HG03558 (cell line): ENCODE measurements around the gene PDE8B.

Experiments
- ATAC-seq: cut with Tn5 transposase; IDR thresholded peaks from one replicate; pipeline ENCODE4 v1.9.1; 2021; ENCODE audit warnings: moderate number of reproducible peaks; ENCODE audit not compliant: unreplicated experiment; ENCODE audit errors: extremely low read depth

PDE8B gene

DNA sequence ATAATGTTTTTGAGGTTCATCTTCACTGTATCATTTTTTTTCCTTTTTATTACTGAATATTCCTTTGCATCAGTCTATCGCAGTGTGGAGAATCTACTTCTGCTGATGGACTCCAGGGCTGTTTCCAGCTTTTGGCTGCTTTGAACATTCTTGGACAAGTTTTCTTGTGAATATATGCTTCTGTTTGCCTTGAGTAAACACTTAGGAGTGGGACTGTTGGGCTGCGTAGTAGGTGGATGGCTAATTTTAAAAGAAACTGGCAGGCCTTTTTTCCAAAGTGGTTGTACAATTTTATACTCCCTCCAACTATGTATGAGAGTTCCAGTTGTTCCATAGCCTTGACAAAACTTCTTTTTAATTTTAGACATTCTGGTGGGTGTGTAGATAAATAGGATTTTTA is 179.3 kb downstream of the PDE8B start:
- ATAC-seq = no peak

DNA sequence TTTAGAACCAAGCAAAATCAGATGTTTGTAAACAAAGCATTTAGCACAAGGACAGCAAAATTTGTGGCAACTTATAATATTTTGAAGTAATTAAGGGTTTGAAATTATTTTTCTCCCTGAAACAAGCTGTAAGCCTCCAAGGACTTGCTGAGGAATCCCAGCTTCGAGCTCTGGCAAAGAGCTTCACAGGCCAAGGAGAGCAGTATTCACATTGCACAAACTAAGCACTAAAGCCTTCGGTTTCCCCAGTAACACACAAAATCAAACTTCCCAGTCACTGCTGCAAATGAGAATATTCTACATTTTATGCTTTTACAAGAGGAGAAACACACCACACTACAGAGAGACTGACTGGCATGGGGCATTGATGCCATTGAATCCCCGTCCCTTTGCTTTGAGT is 179.7 kb downstream of the PDE8B start:
- no peak for ATAC-seq

DNA sequence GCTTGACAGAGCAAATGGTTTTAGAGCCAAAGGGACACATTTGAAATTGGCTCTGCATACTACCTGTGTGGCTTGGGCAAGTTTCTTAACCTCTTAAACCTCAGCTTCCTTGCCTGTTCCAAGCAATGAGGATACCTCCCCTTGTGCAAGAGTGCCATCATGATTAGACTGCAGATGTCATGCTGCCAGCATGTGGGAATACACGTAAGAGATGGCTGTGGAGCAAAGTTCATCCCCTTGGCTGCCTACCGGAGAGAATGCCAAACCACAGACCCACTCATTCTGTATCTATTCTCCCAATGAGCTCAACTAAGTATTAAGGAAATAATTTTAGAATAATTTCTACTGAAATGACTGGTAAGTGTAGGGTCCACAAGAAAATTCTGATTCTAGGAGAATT is 180.3 kb downstream of the PDE8B start:
- no peak for ATAC-seq

DNA sequence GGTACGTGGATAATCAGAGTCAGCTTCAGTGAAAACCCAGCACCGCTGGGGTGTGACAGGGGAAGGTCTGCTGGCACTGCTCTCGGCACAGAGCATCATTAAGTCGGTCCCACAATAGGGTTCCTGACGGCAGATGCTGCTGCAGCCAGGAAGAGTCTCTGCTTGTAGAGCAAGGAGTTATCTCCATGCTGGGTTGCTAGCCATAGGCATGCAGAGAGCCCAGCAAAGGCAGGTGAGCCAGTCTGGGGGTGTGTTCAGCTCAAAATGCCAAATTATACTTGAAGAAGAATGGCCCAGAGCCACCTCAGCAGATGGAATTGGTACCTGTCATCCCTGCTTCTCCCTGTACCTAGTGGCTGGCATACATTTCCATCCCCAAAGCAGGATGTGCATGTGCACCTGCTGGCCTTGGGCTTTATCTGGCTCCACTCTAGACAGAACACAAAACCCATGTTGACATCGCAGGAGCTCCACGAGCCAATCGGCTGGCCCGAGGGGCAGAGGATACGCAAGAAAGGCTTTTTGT is 180.8 kb downstream of the PDE8B start:
- no peak for ATAC-seq

DNA sequence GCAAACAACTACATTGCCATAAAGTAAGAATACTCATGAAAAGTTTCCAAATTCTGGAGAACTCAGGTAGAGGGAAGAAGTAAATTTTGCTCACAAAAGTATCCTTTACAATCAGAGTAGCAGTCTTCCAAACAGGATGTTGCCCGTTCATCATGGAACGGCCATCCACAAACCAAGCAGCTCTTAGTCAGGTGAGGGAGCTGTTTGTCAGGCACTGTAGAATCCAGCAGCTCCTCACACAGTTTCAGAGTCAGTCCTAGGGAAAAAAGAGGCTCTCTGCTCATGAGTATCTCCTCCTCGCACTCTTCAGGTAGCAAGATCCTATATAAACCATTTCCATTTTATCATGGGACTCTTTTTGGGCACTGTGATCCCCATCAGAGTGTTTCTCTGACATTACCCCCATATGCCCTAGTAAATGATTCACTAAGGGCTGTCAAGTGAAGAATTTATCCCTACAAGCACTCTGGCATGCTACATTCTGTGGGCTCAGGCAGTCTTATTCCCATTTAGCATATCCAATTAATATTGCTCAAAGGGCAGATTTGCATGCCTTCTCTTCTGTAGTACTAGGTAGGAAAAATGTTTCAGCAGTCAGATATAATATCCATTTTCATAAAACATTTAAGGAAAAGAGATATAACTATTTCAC is 183.7 kb downstream of the PDE8B start:
- ATAC-seq = no peak

DNA sequence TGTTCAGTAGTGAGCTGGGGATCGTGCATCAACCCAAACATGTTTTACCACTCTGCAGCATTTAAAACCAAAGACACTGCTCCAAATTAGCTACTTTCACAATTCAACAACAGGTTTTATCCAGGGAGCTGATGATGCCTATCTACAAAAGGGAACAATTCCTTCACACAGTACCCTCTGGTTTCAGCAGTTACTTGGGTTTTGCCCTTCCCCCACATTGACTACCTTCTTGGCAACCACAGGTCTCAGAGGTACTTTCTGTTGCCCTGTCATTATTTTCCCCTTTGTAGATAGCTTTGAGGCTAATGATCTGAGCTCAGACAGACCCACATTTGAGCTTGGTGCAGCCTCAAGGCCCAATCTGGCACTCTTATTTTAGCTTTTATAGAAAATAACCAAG is 185.5 kb downstream of the PDE8B start:
- no peak for ATAC-seq

DNA sequence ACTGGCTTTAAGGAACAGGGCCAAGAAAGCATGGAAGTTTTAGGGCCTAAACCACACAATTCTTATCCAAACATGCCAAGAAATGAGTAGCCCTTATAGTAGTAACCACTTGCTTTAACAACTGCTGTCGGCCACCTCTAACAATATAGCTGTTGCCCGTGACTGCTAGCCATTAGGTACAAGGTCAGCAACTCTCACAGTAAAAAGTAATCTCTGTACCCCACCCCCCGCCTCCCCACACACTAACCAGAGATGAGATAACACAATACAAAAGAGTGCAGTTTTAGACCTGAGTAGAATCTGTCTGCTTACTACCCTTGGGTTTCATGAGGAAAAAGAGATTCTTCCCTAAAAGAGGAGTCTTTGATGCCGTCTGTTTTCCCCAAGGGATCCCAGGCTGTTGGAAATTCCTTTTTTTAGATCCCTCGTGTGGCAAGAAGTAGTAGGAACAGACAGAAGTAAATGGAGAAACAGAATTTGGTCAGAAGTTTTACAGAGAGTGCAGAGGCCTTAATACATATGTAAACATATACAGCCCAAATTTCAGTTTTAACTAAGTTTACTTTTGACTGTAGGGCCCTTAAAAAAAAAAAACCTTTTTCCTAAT is 187.3 kb downstream of the PDE8B start:
- ATAC-seq = no peak

DNA sequence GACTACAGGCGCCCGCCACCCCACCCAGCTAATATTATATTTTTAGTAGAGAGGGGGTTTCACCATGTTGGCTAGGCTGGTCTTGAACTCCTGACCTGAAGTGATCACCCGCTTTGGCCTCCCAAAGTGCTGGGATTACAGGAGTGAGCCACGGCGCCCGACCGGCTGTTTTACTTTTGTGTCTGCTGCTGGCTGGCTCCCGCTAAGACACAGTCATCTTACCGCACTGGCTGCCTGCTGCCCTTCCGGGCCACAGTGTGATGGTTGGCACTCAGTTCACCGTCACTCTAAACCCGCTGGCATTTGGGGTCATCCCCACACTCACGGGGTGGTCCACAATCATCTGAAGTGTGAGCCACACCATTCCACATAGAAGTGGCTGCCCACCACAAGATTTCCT is 188.0 kb downstream of the PDE8B start:
- ATAC-seq = no peak

DNA sequence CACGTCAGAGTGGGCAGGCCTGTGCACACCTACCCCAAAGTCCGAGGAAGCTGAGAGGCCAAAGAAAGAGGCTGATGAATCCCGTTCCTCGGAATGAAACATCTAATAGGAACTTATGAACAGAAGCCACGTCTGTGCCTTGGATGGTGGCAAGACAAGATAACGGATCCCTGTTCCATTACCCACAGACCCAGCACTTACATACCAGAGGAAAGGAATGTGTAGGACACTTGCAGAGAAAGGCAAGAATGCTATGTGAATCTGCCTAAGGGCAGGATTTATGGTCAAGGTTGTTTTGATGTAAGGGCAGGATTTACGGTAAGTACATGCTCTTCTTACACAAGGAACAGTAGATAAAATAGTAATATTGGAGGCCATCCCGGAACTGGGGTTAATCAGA is 188.4 kb downstream of the PDE8B start:
- no peak for ATAC-seq

DNA sequence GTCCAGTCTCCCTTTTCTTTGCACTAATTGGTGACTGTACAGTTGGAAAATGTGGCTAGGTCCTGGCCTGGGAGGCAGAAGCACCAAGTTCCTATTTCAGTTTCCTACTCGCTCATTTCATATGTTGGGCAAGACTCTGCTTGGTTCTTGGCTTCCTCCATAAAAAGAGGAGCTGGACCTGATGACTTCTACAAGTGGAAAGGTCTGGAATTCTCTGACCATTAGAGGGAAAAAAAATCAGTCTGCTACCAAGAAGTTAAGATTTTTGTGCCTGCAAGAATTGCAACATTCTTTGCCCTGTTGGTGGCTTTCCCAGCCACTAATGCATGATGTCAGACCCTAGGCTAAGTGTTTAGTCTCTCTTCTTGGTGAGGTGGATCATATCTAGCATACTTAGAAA is 190.2 kb downstream of the PDE8B start:
- ATAC-seq = no peak

DNA sequence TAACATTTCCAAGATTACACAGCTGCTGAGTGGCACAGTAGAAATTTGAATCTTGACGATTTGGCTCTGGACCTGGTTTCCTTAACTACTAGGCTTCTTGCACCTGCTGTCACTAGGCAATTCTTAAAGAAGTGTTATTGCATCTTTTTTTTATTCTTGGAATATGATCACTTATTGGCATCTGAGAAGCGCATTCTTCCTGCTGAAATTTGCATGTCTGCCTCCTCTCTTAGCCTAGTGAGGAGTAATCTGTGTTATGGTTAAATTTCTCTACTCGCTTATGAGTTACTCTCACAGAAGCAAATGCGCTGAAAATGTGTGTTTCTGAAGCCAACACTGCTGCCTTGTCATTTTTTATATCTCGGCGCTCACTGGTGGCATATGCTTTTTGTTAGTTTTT is 192.3 kb downstream of the PDE8B start:
- ATAC-seq = no peak

DNA sequence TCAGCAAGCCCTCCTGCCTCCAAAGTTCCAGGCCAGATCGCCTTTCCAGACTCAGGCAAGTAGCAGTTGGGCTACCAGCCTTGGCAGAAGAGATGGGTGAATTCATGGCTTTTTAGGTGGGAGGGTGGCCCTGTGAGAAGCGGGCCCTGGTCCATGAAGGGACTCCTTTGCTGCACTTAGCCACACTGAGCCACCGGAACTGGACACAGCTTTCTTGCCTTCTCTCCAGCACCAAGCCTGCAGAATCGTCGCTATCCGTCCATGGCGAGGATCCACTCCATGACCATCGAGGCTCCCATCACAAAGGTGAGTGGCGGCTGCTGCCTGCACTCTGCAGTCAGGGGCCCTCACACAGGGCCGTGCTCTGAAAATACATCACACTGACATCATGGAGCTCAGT is 196.7 kb downstream of the PDE8B start:
- no peak for ATAC-seq

DNA sequence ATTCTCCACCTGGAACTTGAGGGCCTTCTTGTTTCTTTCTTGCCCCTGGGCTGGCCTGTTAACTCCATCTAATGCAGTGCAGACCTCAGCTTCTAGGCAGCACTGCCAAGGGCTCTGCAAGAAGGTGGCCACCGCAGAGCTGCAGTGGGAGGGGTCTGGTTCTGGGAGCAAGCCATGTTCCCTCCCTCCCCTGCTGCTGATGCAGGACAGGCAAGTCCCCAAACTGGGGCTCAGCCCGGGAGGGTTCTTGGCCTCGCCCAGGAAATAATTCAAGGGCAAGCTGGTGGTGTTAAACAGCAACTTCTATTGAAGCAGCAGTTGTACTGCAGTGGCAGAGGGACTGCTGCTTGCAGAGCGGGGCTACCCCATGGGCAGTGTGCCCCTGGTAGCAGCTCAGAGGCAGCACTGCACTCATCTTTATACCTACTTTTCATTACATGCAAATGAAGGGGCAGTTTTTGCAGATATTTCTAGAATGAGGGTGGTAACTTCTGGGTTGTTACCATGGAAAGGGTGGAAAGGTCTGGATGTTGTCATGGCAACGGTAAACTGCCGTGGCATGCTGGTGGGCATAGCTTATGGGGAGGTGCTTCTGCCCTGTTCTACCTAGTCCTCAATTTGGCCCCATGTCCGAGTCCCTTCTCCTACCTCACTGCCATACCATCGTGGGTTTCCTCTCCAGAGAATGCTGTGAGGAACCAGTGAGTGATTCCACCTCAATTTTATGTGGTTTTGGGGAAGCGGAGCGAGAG is 199.6 kb downstream of the PDE8B start:
- no peak for ATAC-seq

DNA sequence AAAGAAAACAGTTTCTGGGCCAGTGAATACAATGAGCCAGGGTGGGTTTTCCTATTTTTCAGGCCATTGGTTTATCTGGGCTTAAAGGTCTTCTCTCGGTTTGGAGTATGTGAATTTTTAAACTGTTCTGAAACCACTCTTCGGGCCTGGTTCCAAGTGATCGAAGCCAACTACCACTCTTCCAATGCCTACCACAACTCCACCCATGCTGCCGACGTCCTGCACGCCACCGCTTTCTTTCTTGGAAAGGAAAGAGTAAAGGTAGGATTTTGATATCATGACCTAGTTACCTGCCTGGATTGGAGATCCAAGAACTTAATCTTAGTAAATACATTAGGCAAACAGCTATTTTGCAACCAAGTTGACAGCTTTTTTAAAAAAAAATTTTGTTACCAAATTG is 202.6 kb downstream of the PDE8B start:
- ATAC-seq = no peak

DNA sequence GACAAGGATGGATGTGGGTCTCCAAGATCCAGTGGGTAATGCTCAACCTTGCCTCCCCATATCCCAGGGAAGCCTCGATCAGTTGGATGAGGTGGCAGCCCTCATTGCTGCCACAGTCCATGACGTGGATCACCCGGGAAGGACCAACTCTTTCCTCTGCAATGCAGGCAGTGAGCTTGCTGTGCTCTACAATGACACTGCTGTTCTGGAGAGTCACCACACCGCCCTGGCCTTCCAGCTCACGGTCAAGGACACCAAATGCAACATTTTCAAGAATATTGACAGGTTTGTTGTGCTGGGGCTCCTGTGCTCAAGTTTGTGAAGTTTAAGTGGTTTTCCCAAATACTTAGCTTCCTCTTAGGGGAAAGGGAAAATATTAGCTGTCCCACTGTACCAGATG is 207.7 kb downstream of the PDE8B start:
- no peak for ATAC-seq

DNA sequence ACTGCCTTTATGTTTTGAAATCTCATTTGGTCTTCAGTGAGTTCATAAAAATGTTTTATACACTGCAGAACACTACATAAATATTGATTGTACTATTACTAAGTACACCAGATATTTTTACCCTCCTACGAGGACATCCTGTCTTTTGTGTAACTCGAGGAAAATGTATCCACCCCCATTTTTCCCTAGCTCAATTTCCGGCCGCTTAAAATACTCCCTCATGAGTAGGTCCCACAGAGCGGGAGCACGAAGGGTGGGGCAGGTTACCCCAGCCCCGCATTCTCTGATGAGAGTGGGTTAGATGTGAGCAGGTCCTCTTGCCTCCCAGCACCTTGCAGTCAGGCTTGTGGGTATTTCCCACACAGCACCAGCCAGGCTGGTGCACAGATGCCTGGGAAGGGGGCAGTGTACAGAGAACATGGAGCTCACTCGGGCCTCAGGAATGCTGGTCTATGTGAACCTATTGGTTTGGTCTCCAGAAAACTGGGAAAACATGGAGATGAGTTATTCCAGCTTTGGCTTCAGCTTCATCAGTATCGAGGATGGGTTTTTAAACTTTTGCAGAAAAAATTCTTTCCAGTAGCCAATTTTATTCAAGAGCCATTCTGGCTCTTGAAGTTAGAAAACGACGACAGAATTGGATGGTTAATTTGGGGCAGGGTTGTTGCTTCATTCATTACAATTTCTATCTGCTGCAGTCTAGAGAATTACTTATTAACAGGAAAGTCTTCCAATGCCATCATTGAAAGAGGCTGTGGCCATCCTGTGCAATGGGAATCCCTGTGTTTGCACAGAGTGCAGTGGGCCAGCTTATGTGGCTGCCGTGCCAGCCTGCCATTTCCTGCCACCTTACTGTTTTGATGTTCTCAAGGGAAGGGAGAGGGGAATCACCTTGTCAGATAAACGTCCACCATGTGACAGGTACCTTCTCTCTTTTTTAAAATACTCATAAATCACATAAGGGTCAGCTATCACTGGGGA is 208.4 kb downstream of the PDE8B start:
- ATAC-seq = no peak

DNA sequence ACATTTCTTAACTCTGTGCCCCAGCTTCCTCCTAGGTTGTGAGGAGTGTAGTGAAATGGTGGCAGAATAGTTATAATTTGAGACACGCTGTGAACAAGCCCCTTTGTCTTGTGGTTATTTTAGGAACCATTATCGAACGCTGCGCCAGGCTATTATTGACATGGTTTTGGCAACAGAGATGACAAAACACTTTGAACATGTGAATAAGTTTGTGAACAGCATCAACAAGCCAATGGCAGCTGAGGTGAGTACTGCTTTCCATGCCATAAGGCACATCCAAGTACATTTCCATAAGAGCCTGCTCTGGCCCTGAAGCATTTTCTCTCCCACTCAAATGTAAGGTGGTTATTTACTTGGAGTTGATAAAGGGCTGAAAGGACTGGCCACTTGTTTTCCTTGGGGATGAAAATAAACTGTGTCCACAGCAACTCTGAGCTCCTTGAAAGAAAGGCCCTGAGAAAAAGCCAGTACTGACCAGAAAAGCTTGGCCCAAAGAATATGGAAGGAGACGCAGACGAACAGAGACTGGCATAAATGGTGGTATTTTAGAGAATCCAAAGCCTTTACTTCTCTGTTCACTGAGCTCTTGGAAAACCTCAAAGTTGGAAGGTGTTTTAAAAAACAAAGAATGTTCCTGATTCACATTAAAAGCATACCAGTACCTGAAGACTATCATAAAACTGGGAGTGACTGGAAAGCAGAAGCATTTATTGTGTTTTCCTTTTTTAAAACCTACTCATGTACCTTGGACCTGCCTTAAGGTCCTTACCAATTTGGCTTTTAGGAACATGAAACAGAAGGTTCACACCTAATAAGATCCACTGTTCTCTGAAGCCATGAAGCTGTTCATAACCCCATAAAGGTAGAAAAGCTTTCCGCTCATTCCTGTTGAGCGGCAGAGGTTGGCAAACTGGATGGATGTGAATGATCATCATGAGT is 209.4 kb downstream of the PDE8B start:
- ATAC-seq = no peak

DNA sequence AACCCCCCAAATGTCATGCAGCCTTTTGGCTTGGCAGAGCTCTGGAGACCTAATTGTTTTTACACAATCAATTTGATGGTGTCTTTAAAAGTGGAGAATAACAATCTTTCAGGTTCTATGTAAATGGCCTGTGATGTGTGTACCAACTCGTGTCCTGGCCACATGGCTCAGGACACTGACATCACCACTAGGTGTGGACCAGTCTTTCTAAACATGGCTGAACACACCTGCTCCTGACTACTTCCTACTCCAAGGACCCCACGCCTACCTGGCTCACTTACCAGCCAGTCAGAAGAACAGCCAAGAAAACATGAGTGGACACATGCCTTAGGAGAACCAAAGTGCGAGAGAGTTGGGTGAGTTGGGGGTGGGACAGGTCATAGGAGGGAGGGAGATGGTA is 210.5 kb downstream of the PDE8B start:
- ATAC-seq = no peak

DNA sequence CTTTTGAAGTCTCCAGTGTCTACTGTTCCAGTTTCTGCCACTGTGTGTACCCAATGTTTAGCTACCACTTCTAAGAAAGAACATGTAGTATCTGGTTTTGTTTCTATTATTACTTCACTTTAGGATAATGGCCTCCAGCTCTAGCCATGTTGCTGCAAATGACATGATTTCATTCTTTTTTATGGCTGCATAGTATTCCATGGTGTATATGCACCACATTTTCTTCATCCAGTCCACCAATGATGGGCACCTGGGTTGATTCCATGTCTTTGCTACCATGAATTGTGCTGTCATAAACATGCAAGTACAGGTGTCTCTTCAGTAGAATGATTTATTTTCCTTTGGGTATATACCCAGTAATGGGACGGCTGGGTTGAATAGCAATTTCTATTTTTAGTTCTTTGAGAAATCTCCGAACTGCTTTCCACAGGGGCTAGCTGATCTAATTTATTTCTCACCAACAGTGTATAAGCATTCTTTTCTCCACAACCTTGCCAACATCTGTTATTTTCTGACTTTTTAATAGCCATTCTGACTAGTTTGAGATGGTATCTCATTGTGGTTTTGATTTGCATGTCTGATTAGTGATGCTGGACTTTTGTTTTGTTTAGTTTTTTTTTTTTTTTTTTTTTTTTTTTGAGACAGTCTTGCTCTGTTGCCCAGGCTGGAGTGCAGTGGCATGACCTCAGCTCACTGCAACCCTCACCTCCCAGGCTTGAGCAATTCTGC is 212.7 kb downstream of the PDE8B start:
- no peak for ATAC-seq
